GM21619 (cell line): ENCODE results near the gene STXBP4.

ENCODE experiments used
- ATAC-seq: cut with Tn5 transposase; IDR thresholded peaks from one replicate; pipeline ENCODE4 v1.9.1; 2021; ENCODE audit not compliant: unreplicated experiment

Gene STXBP4, protein sequence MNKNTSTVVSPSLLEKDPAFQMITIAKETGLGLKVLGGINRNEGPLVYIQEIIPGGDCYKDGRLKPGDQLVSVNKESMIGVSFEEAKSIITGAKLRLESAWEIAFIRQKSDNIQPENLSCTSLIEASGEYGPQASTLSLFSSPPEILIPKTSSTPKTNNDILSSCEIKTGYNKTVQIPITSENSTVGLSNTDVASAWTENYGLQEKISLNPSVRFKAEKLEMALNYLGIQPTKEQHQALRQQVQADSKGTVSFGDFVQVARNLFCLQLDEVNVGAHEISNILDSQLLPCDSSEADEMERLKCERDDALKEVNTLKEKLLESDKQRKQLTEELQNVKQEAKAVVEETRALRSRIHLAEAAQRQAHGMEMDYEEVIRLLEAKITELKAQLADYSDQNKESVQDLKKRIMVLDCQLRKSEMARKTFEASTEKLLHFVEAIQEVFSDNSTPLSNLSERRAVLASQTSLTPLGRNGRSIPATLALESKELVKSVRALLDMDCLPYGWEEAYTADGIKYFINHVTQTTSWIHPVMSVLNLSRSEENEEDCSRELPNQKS

DNA sequence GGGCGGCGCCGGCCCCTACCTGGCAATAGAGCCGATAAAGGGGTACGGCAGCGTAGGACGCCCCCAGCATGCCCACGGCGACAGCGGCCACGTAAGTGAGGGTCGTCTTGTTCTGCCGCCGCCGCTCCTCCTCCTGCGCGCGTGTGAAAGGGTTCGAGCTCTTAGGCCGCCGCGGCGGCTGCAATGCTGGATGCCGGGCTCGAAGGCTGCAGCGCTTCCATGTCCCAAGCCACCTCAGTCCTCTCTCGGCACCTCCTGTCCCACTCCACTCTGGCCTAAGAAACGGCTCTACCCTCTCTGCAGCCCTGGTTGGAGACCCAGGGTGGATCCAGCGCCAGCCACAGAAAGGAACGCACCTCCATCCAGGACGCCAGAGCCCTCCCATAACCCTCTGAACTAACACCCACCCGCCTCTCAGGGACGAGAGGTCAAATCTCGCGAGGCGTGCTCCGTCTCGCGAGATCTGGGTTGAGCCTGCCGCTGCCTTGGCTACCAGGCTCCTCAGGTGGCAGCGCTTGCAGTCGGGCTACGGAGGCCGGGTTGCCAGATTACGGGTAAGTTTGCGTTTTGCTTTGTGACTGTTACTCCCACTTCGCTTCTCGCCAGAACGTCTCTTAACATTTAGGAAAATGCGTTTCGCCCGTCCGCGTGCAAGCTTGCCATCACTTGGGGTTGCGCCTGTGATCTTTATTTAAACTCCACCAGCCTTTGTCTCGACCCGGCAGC lies at the start of gene STXBP4, which contains the start of gene COX11:
TSS of gene STXBP4 (plus strand) at position 504 of the 726 bp plus-strand sequence. CDS start 17,455 bp downstream, outside the sequence.
TSS of gene COX11 (minus strand) at position 393 of the 726 bp plus-strand sequence. CDS start at position 385, 8 bp downstream.
- ATAC-seq, result peak; percentile 89

DNA sequence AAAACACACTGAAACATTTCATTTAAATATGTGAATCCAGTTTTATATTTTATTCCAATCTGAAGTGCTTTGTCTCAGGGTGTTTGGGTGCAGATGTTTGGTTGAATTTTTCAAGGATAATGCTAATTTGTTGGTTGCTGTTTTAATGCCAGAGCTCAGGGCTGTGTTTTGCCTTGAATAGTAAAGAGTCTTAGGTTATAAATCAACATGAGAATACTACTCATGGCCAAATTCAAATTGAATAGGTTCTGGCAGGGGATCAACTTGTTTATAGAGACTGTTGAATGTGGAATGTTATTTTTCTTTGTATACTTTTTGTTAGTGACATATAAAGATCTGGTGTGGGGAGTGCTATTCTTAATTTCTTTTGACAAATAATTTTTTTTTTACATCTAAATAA lies 49.1 kb upstream of the STXBP4 start:
- no peak for ATAC-seq

DNA sequence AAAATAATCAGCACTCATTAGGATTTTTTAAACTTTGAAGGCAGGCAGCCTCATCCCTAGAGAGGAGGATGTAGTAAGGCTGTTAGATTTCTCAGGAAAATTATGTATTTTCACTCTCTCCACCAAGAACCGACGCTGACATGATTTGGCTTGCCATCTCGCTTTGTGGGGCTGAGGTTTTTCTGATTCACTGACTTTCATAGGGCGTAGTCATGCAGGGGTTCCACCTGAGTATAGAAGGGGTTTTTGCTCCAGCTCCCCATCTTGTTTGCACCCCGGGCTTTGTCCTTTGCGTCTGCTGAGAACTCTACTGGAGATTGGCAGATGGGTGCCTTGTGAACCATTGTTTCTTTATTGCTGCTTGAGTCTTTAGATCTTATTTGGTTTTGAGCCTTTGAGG lies 47.7 kb upstream of the STXBP4 start:
- ATAC-seq, result no peak

GRCh38 chr17:54924405-54924804 lies 44.2 kb upstream of the STXBP4 start:
- no peak for ATAC-seq

- no peak for ATAC-seq
These were observed 41.0 kb upstream of the STXBP4 start for GRCh38 chr17:54927525-54927924.

GRCh38 chr17:54932711-54933110 lies 35.9 kb upstream of the STXBP4 start:
- no peak for ATAC-seq

GRCh38 chr17:54933921-54934320 lies 34.6 kb upstream of the STXBP4 start:
- no peak for ATAC-seq

GRCh38 chr17:54935471-54935870 lies 33.1 kb upstream of the STXBP4 start:
- no peak for ATAC-seq

DNA sequence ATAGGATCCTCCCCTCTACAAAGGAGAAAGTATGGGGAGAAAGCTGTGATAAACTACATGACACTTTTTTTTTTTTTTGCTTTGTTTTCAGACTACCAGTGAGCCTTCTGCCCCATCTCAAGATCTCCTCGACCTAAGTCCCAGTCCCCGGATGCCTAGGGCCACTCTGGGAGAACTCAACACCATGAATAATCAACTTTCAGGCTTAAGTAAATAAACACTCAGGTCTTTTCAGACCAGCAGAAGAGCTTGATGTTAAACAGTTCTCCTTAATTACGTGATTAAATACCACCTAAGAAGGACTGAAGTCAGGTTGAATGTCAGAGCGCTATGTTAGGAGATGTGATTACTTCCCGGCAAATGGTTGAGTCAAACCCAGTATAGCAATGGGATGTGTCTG lies 31.5 kb upstream of the STXBP4 start:
- no peak for ATAC-seq

DNA sequence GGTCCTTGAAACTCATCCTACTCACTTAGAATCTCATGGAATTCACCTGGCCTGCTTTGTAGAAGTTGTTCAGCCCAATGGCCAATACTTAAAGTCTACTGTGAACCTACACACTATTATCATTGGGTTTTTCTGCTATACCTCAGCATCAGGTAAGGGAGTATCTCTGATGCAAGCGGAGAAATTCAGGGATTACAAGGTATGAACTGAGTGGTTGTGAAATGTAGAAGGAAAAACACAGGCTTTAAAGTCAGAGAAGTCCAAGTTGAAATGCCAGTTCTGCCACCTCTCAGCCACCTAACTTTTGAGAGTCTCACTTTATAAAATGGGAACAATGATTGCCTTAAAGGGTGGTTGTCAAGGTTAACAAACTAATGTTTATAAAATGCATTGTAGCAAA lies 31.1 kb upstream of the STXBP4 start:
- no peak for ATAC-seq

DNA sequence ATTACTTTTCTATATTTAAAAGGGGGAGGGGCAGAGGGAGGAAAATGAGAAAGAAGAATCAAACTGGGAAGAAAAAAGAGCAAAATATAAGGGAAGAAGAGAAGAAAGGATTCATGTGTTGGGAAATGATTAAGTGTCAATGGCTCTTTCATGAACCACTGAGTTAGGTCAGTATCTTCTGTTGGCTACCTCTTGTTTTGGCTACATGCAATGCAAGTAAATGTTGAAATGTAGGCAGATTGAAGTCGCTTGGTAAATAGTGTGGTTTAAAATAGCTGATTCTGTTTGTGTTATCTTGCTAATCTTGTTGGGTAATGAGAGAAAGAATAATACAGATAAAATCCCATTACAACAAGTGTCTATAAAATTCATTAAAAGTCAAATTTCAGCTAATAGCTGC lies 27.3 kb upstream of the STXBP4 start:
- no peak for ATAC-seq

GRCh38 chr17:54944796-54945195 lies 23.8 kb upstream of the STXBP4 start:
- ATAC-seq, result no peak

DNA sequence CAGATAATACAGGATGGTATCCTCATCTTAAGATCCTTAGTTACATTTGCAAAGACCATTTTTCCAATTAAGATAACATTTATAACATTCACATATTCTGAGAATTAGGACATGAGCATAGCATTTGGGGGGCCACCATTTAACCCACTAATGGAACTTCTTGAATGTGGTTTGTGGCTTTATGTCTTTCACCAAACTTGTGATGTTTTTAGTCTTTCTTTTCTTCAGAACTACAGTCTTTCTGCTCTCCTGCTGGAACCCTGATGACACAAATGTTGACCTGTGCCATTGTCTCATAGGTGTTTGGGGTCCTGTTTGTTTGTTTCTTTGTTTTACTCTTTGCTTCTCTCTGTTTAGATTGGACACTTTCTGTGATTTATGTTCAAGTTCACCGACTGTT lies 23.3 kb upstream of the STXBP4 start:
- no peak for ATAC-seq

- ATAC-seq, result no peak
These were observed 22.9 kb upstream of the STXBP4 start for GRCh38 chr17:54945671-54946070.

DNA sequence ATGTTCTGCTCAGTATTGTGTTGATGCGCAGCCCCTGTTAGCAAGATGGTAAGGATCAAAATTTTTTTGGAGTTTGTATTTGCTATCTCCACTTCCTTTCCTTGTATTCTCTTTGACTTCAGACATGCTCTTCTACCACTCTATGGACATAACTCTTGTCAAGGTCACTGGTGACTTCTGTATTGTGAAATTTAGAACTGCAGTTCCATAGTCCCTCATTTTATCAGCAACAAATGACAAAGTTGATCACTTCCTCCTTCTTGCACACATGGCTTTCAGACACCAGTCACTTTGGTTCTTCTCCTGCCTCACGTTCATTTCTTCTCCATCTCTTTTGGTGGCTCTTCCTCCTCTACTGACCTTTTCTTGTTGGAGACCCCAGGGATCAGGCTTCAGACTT lies 21.2 kb upstream of the STXBP4 start:
- no peak for ATAC-seq

DNA sequence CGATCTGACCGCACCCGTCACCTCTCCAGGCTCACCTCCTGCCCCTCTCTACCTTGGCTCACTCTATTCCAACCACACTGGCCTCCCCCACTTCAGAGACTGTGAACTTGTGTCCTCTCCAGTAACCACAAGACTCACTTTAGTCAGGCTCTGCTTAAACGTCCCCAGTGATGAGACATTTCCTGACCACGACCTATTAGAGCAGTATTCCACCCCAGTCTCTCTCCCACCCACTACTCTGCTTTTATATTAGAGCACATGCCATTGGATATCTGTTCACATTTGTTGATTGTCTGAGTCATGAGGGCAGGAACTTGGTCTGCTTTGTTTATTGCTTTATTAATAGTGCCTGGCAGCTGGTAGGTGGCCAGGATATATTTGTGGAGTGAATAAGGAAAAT lies 20.2 kb upstream of the STXBP4 start:
- no peak for ATAC-seq

DNA sequence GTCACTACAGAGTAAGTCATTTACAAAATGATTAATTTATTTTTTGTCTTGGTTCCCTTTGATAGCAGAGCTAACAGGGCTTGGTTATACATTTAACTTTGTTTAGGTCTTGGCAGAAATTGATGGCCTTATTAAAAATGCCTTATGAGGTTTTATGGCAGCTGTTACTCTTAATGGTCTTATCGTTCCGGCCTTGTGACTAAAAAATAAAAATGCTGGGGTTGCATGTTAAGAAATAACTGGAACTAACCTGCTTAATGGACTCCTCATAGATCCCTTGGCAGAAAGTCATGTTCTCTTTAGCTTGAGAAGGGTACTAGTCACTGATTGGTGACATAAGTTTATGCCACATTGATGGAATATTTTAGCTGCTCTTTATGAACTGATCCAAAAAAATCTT lies 18.4 kb upstream of the STXBP4 start:
- no peak for ATAC-seq

- no peak for ATAC-seq
These were observed 17.3 kb upstream of the STXBP4 start for GRCh38 chr17:54951286-54951685.

GRCh38 chr17:54956791-54957190 lies 11.8 kb upstream of the STXBP4 start:
- no peak for ATAC-seq

GRCh38 chr17:54967621-54968261 lies 824 bp upstream of the STXBP4 start:
- peak; percentile 16 for ATAC-seq

DNA sequence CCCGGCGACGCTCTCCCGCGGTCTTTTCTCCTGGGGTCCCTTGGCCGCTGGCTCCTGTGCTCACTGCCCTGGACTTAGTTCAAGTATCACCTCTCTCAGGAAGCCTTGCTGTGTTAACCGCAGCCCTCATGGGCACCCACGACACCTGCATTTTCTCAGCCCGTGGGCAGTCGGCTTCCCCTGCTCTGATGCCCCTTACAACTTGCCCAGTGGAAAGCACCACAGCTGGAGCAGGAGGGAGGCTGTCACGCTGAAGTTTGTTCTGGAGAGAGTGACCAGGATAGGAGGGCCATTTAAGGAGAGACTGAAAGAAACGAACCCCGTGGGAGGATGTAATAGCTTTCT lies 395 bp downstream of the STXBP4 start:
- ATAC-seq, result peak; percentile 17
